Astrocyte (in vitro differentiated cells and primary cell): Measurements from ENCODE around the gene C2CD5.

Experiments used
- EZH2 ChIP-seq: IDR thresholded peaks from 2 replicates; pipeline ENCODE4 v1.6.1; 2012; ENCODE audit warnings: mild to moderate bottlenecking, low read length, inconsistent platforms; ENCODE audit not compliant: insufficient read depth
- TF ChIP-seq, protein P1 (sequence below): IDR thresholded peaks from 2 replicates; pipeline ENCODE4 v1.5.1; 2011; ENCODE audit warnings: low read depth, mild to moderate bottlenecking, inconsistent platforms, low read length, moderate library complexity; ENCODE audit not compliant: insufficient read depth

DNA sequence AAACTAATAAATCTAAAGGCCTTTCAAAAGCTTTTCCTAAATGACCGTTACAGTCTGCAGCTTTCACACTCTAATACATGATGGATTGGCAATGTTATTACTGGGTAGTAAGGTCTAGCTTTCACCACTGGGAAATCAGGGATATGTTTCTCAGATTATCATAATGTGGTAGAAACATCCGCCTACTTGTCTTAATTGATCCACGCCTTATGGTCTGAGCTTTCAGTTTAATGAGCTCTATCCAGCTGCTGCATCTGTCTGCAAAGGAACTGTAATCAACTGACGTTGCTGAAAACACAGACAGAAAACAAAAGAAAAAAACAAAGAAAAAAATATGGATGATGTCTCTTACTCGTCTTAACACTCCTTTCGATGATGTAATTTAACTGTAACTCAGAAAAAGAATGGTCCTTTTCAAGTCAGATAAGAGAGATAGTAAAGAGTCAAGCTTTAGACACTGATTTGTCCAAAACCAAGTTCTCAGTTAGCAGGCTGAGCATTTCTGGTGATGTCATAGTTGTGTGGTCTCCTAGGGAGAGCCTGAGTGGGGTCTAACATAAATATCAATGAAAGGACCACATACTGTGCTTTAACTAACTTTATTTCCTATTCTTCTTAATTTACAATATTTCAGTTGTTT, 85.9 kb downstream of the C2CD5 start:
- TF ChIP-seq, protein P1, sequence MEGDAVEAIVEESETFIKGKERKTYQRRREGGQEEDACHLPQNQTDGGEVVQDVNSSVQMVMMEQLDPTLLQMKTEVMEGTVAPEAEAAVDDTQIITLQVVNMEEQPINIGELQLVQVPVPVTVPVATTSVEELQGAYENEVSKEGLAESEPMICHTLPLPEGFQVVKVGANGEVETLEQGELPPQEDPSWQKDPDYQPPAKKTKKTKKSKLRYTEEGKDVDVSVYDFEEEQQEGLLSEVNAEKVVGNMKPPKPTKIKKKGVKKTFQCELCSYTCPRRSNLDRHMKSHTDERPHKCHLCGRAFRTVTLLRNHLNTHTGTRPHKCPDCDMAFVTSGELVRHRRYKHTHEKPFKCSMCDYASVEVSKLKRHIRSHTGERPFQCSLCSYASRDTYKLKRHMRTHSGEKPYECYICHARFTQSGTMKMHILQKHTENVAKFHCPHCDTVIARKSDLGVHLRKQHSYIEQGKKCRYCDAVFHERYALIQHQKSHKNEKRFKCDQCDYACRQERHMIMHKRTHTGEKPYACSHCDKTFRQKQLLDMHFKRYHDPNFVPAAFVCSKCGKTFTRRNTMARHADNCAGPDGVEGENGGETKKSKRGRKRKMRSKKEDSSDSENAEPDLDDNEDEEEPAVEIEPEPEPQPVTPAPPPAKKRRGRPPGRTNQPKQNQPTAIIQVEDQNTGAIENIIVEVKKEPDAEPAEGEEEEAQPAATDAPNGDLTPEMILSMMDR: no peak
- TF ChIP-seq EZH2: no peak
